ENCODE measurements around the gene TGFBR1. TPM values are rescaled to one million over a fixed set of nuclear protein-coding genes. Genes with fewer than 3 reads are reported as not detected.

The TGFBR1 gene
- total RNA-seq, 2 donors from 2014 or later, result 74.8 to 75.6 TPM

- H3K4me3 Mint-ChIP-seq, result no peak overlapping the region
- peaks cover 40% of the 10 kb centered on the region for H3K36me3 Mint-ChIP-seq (ENCODE audit: low read depth)
- peaks cover 6% of the 10 kb centered on the region for H3K9me3 Mint-ChIP-seq
- Histone ChIP-seq H3K4me1 (ENCODE audit: control insufficient read depth, insufficient read depth, low read length) (no peaks in the 10 kb centered on the region), H3K4me3 (ENCODE audit: low read length) (no peak overlapping the region), H3K27ac (ENCODE audit: low read depth, low read length) (no peak overlapping the region), H3K36me3 (ENCODE audit: control insufficient read depth, insufficient read depth, low read length) (peaks cover 42% of the 10 kb centered on the region), H3K9ac (ENCODE audit: extremely low read depth, low read length, poor library complexity, severe bottlenecking) (no peak overlapping the region), H3K27me3 (ENCODE audit: control insufficient read depth, insufficient read depth, low read length, poor library complexity, severe bottlenecking) (no peaks in the 10 kb centered on the region), H3K9me3 (ENCODE audit: control insufficient read depth, low read length) (peaks cover 9% of the 10 kb centered on the region)
- 100% methylated on average over 1 of the region's 1 CpG; no CpG with 5 or more reads in 1 of the 2 experiments for WGBS, 2 experiments (ENCODE audit: insufficient coverage in 1 of 2, insufficient read length in 1 of 2)
- H3K4me1 Mint-ChIP-seq, result peaks cover 6% of the 10 kb centered on the region
- DNase-seq, result no peak
- H3K27ac Mint-ChIP-seq, result no peak overlapping the region
- H3K27me3 Mint-ChIP-seq (ENCODE audit: insufficient read depth), result no peaks in the 10 kb centered on the region
- TF ChIP-seq, protein P1, sequence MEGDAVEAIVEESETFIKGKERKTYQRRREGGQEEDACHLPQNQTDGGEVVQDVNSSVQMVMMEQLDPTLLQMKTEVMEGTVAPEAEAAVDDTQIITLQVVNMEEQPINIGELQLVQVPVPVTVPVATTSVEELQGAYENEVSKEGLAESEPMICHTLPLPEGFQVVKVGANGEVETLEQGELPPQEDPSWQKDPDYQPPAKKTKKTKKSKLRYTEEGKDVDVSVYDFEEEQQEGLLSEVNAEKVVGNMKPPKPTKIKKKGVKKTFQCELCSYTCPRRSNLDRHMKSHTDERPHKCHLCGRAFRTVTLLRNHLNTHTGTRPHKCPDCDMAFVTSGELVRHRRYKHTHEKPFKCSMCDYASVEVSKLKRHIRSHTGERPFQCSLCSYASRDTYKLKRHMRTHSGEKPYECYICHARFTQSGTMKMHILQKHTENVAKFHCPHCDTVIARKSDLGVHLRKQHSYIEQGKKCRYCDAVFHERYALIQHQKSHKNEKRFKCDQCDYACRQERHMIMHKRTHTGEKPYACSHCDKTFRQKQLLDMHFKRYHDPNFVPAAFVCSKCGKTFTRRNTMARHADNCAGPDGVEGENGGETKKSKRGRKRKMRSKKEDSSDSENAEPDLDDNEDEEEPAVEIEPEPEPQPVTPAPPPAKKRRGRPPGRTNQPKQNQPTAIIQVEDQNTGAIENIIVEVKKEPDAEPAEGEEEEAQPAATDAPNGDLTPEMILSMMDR (conservative IDR thresholded peaks at IDR 0.05), result no peak
These were observed 24.2 kb downstream of the TGFBR1 start for GRCh38 chr9:99129091-99129490.

GRCh38 chr9:99130069-99130468, 25.2 kb downstream of the TGFBR1 start:
- DNase-seq, result no peak
- Histone ChIP-seq H3K4me3 (ENCODE audit: low read length) (no peak overlapping the region), H3K27me3 (ENCODE audit: control insufficient read depth, insufficient read depth, low read length, poor library complexity, severe bottlenecking) (no peaks in the 10 kb centered on the region), H3K9me3 (ENCODE audit: control insufficient read depth, low read length) (peaks cover 9% of the 10 kb centered on the region), H3K9ac (ENCODE audit: extremely low read depth, low read length, poor library complexity, severe bottlenecking) (no peak overlapping the region), H3K27ac (ENCODE audit: low read depth, low read length) (no peak overlapping the region), H3K4me1 (ENCODE audit: control insufficient read depth, insufficient read depth, low read length) (no peaks in the 10 kb centered on the region), H3K36me3 (ENCODE audit: control insufficient read depth, insufficient read depth, low read length) (peaks cover 44% of the 10 kb centered on the region)
- Mint-ChIP-seq H3K4me1 (no peaks in the 10 kb centered on the region), H3K9me3 (peaks cover 6% of the 10 kb centered on the region), H3K36me3 (ENCODE audit: low read depth) (peaks cover 44% of the 10 kb centered on the region), H3K27me3 (ENCODE audit: insufficient read depth) (no peaks in the 10 kb centered on the region), H3K4me3 (no peak overlapping the region), H3K27ac (no peak overlapping the region)
- TF ChIP-seq, protein P1 (conservative IDR thresholded peaks at IDR 0.05), result no peak
- WGBS, 2 experiments (ENCODE audit: insufficient coverage in 1 of 2, insufficient read length in 1 of 2), result 93 to 100% methylated on average over 2 to 3 of the region's 3 CpGs

DNA sequence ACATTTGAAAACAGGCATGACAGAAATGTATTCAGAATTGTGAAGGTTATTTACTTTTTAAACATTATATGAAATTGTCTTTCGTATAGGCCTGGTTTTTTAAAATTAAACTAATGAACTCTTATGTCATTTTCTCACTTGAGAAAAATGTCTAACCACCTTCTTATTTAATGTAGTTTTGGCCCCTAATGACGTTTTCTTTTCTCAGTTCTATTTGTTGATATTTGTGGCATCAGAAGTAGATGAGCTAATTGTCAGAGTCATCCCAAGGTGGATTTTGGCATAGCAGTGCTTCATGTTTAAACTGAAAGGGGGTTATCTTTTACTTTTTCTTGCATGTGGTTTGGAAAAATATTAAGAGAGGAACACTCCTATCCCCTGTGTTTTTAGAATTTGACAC, 28.2 kb downstream of the TGFBR1 start:
- H3K4me3 Mint-ChIP-seq, result no peak overlapping the region
- no peaks in the 10 kb centered on the region for H3K4me1 ChIP-seq (ENCODE audit: control insufficient read depth, insufficient read depth, low read length)
- no peak for DNase-seq
- no peaks in the 10 kb centered on the region for H3K27me3 ChIP-seq (ENCODE audit: control insufficient read depth, insufficient read depth, low read length, poor library complexity, severe bottlenecking)
- TF ChIP-seq, protein P1 (conservative IDR thresholded peaks at IDR 0.05), result no peak
- H3K27me3 Mint-ChIP-seq (ENCODE audit: insufficient read depth), result no peaks in the 10 kb centered on the region
- WGBS, 2 experiments (ENCODE audit: insufficient coverage in 1 of 2, insufficient read length in 1 of 2), result 91% methylated on average over 1 of the region's 2 CpGs; no CpG with 5 or more reads in 1 of the 2 experiments
- peaks cover 41% of the 10 kb centered on the region for H3K36me3 Mint-ChIP-seq (ENCODE audit: low read depth)
- H3K27ac Mint-ChIP-seq, result no peak overlapping the region
- peaks cover 56% of the 10 kb centered on the region for H3K36me3 ChIP-seq (ENCODE audit: control insufficient read depth, insufficient read depth, low read length)
- H3K4me3 ChIP-seq (ENCODE audit: low read length), result no peak overlapping the region
- no peak overlapping the region for H3K27ac ChIP-seq (ENCODE audit: low read depth, low read length)
- H3K4me1 Mint-ChIP-seq, result no peaks in the 10 kb centered on the region
- no peaks in the 10 kb centered on the region for H3K9me3 ChIP-seq (ENCODE audit: control insufficient read depth, low read length)
- no peak overlapping the region for H3K9ac ChIP-seq (ENCODE audit: extremely low read depth, low read length, poor library complexity, severe bottlenecking)
- H3K9me3 Mint-ChIP-seq, result no peaks in the 10 kb centered on the region

All from endodermal cell (in vitro differentiated cells).